Stimulated activated CD8-positive, alpha-beta memory T cell treated with anti-CD3 and anti-CD28 coated beads, Interleukin-12 subunit alpha, Interleukin-12 subunit beta, amount 100 ng/mL, for 1 hour (primary cell): ENCODE data around the gene SH3BP5.

ENCODE experiments used
- DNase-seq: peaks from one replicate; pipeline ENCODE4 v3.0.0-alpha.2; 2020; ENCODE audit warnings: low read depth

SH3BP5 gene

DNA sequence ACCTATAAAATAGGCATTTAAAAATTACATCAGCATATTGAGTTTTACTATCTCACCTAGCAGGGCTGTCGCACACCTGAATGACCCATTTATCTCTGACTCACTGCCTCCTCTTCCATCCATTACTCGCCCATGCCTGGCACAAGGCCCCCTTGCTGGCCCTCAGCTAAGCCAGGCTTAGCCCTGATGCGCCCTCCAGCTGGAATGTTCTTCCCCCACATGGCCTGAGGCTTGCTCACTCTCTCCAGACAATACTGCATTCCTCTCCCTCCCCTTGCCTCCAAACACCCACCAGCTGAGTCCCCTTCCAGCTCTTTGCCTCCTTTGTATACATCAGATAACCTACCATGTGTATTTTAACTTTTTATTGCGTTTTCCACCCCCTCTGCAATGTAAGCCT is 7.2 kb downstream of the SH3BP5 start:
- DNase-seq, result no peak

DNA sequence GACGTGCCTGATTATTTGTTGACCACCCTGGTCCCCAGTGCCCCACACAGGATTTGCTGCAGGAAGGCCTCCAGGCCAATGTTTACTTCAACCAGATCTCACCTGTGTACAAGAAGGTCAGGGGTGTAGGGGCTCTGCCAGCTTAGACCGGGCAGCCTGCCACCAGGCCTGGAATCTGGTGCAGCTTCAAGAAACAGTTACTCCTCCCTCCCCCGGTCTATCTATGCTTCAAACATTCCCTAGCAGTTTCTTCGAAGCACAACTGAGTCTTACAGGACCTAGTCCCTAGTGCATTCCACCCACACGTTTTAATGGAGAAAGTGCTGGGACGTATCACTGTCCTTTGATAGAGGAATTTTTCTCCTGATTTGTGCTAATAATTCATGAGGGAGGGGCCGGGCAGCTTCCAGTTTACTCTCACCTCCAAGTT is 8.0 kb downstream of the SH3BP5 start:
- DNase-seq, result no peak

DNA sequence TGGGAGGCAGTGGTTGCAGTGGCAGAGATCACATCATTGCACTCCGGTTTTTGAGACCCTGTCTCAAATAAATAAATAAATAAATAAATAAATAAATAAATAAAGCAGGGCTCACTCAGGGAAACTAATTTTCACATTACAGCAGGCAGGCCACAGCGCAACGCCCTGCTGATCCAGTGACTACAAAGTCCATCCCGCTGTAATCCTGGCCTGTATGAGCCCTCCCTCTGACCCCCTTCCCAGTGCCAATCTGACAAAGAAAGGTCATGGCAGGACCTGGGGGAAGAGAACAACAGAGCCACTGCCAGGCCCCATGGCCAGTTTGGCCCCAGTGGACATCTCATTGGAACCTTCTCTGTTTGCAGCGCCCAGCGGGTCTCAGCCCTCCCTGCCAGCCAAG is 9.3 kb downstream of the SH3BP5 start:
- DNase-seq, result no peak

DNA sequence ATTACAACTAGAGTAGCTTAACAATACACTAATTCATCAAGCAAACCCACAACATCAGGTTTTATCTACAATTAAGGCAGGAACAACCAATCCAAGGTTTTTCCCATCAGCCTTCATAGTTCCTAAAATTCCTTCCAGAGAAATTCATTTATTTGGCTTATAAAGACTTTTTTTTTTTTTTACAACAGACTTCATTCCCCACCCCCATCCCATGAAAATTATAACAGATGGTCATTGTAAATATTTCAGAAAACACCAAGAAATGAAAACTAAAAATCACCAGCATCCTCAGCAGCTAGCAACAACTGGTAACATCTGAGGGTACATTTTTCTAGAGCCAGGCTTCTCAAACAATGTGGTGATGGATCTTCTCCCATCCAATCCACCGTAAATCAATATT is 11.0 kb downstream of the SH3BP5 start:
- no peak for DNase-seq

DNA sequence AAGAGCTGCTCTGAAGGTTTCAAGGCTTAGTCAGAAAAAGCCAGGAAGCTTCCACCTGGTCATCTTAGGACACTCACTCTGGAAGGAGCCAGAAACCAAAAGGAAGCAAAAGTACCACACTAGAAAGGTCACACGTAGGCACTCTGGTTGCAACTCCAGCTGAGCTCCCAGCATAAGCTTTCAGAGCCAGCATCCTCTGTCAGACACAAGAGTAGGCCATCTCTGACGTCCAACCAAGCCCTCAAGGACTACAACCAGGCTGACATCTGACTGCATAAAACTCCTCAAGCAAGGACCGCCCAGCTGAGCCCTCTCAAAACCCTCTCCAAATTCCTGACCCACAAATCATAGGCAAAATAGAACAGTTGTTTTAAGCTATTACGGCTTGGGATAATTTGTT is 12.8 kb downstream of the SH3BP5 start:
- DNase-seq, result no peak

DNA sequence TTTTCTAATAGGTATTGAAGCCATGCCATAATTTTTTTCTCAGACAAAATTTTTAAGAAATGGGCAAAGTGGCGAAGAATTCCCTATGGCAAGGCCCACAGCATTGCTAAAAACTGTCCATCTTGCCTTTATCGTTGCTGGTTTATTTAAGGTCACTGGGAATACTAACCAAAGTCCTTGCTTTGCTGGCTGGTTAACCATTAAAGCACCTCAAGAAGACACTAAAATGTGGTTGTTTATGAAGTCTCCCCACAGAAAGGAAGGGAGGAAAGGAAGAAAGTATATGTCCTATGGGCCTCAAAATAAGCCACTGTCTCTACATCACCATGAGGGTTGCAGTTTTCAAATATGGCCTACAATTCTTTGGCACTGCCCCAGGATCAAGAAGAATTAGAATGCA is 13.2 kb downstream of the SH3BP5 start:
- no peak for DNase-seq

DNA sequence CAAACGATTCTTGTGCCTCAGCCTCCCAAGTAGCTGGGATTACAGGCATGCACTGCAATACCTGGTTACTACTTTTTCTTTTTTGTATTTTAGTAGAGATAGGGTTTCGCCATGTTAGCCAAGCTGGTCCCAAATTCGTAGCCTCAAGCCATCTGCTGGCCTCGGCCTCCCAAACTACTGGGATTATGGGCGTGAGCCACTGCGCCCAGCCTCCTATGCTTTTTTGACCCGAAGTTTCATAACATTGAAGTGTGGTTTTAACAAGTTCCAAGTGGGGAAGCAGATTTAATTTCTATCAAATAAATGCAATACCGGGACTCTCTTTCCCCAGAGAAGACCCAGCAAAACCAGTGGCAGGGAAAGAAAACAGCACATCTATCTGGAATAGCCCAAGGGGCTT is 13.7 kb downstream of the SH3BP5 start:
- no peak for DNase-seq

DNA sequence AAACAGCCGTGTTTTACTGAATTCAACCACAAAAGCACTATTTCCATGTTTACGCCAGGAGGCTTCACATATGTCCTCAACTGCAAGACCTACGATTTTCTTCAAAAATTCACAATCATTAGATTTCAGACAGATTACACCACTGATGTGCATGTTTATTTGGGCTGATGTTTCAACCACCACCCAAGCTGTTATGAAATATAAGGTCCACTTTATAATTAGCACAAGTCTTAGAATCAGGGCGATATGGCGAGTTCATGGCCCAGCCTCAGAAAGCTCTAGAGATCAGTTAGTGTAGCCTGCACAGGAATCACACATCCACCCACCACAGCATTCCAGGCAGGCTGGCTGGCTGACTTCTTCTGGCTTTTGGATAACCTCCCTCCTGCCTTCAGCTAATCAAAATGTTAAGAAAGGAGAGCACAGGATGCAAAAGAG is 15.4 kb downstream of the SH3BP5 start:
- no peak for DNase-seq

DNA sequence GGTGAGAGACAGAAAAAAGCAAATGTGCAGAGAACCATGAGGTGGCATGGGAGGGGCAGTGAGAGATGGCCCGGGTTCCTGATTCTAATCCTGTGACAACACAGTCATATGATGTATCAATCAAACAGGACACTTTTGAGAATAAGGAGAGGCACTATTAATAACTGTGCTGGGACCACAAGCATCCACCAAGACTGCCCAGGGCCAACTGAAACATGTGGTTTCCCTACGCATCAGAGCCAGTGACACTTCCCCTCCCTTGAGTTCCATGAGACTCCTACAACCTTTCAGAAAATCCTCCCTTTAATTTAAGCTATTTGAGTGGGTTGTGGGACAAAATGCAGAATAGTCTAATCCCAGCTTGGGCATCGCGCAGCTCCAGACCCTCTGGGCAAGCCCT is 17.4 kb downstream of the SH3BP5 start:
- no peak for DNase-seq

DNA sequence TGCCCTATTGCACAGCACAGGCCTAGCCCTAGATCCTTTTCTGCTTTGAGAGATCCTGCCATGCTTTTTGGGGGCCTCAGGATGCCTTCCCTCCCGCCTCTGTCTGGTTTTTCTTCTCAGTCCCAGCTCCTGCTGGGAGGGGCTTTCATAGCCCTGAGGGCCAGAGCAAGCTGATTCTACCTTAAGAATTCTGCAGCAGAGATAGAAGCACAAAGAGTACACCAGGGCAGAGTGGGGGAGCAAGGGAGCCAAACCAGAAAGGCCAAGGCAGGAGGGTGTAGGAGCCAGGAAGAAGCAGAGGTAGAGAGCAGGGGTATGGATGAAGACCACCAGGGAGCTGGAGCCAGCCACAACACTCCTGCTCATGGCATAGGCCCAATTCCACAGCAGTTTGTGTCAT is 18.1 kb downstream of the SH3BP5 start:
- no peak for DNase-seq

DNA sequence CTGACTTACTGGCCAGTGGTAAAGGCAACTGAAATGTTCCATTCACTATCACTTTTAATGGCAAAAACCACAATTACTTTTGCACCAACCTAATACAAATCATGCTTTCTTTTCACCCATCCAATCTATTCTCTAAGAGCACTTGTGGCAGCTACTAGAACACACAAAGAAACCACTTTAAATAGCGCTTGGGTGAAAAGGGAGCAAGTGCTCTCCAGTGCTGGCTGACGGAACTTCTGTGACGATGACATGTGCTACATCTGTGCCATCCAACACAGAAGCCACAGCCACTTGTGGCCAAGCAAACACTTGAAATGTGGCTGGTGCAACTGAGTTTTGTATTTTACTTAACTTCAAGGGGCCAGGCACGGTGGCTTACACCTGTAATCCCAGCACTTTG is 18.9 kb downstream of the SH3BP5 start:
- DNase-seq, result no peak

DNA sequence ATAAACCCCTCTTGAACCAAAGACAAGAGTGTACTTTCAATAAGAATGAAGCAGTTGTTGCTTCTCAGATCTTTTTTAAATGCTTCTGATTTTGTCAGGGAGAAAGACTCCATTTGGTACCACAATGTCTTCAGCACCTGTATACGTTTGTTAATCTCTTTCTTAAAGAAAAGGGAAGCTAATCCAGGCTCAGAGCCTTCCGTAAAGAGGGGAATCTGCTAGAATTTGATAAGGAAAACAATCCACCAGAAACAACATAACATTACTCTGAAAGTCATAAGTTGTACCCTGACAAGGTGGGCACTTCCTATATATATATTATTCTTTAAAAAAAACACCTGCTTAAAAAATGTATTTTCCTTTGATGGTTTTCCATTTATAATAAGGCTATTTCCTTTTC is 19.8 kb downstream of the SH3BP5 start:
- no peak for DNase-seq

DNA sequence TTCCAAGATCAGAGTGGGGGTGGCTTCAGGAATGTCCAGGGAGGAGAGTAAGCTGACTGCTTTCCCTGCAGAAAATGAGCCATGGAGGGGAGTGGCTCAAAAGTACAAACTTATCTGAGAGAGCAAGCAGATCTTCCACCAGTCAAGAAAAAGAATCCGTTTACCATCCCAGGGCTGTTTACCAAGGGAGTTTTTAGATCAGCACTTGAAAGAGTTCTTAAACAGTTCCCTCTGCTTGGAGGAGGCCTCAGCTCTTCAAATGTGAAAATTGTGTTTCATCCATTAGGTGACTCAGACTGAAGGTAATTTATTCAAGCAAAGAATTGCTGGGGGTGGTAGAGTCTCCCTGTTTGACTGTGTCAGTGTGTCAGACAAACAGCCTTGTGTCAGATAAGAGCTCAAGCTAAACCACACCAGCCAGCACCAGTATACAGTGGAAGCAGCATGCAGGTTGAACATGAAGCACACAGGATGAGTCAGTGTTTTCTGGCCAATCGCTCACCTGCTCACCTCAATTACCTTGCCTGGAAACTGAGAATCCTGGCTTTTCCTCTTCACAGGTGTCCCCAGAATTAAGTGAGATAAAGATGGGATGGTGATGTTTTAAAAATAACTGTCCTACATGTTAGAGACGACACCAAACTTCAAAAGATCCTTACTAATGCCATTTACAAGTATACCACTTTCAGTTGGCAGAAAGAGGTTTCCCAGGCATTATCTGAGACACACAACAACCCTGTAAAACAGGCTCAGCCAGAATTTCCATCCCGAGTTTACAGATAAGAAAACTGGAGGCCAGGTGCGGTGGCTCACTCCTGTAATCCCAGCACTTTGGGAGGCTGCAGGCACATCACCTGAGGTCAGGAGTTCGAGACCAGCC is 21.7 kb downstream of the SH3BP5 start:
- DNase-seq, result no peak

DNA sequence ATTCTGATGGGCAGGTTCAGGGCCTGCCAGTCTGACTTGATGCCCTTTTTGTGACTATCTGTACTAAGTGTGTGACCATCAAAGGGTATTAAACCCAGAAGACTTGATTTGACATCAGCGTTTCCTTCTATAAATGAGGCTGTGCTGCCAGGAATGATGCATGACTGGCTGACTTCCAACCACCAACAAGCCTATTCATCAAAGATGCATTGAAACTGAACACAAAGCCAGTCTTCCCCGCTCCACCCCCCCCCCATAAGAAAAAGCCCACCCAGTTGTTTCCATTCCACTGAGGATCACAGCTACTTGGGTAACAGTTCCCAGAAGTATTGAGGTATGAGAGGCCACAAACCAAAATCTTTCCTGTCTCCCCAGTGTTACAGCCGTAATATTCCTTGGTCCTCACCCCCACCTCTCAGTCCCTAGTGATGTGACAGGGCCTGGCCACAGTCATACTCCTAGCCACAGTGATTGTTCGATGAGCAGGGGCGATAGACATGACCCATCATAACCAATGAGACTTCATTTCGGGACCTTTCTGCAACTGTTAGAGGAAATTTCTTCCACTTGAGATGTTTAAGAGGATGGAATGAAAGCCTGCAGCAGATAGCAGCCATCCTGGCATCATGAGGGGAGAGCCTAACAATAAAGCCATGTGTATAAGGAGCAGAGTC is 22.6 kb downstream of the SH3BP5 start:
- no peak for DNase-seq

DNA sequence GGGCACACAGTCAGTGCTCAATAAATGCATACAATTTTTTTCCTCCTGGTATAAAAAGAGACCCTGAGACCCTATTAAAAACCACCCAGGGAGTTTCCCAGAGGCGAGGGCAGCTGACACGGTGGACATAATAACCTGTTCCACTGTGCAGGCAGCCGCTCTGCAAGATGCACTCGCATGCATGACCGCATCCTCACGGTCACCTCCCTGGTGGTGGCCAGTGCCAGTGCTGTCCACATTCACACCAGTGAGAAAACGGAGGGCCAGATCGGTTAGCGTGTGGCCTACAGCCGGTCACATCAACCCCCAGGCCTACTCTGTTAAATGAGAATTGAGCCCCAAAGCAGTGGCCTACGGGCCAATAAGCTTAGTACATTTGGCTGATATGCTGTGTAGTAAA is 24.8 kb downstream of the SH3BP5 start:
- no peak for DNase-seq

DNA sequence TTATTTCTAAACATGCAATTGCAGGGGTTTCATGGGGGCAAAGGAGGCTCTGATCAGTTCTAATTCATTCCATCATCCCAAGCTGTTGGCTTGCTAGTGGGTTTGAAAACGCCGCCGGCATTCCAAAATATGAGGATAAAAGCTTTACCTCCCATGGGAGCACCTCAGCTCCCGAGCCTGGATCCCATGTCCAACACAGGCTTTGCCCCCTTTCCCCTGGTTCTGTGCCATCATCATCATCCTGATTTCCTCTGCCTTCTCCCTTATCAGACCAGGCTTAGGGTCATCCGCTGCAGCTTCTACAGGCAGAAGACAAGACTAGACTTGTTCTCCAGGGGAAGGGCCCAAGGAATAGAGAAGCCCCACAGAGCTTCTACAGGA is 25.4 kb downstream of the SH3BP5 start:
- DNase-seq, result no peak

DNA sequence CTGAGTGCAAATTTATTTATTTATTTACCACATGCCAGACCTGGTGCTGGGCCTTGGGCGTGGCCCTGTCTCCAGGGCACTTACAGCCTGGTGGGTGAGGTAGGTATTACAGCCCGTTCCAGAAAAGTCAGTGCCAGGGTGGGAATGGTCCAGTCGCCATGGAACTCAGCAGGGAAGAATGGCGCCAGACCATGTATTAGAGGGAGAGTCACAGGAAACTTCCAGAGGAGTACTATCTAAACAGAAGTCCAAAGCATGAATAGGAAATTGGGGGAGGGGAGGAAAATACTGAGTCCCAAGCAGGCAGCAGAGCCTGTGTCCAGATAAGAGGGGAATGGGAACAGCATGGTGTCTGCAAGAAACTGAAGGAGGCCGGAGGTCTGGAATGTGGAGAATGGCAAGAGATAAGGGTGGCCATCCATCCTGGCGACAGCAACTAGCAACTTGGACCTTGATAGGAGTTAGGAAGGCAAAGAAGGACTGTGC is 27.0 kb downstream of the SH3BP5 start:
- DNase-seq, result no peak

DNA sequence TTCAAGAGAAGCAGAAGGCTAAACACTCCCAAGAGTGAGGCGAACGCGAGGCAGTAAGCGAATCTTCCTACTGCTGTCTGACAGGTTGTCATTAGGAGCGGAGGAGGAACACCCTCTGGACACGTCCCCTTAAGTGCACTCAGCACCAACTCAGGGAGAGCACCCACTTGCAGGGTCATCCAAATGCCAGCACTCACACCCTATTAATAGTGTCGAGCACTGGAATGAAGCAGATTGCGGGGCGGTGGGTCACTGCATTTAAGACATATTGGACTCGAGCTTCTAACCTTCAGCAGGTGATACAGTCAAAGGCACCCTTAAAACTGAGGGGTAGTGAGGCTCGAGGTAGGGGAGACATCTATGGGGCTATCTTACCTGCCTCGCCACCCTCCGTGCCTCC is 28.7 kb downstream of the SH3BP5 start:
- no peak for DNase-seq

DNA sequence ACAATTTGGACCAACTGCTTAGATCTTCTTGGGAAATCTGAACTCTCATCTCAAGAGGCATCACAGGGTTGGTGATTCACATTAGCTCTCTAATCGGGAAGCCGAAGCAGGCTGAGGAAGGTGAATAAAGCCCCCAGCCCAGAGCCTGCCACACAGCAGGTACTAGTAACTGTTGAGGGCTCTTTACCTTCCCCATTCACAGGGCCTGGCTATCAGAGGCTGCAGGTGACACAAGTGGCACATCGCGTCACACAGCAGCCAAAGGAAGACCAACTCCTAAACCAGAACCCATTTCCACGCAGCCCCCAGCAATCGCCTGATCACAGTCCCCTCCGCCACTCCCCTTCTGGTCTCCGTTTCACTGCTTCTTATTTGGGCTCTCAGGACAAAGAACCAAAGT is 29.2 kb downstream of the SH3BP5 start:
- no peak for DNase-seq

DNA sequence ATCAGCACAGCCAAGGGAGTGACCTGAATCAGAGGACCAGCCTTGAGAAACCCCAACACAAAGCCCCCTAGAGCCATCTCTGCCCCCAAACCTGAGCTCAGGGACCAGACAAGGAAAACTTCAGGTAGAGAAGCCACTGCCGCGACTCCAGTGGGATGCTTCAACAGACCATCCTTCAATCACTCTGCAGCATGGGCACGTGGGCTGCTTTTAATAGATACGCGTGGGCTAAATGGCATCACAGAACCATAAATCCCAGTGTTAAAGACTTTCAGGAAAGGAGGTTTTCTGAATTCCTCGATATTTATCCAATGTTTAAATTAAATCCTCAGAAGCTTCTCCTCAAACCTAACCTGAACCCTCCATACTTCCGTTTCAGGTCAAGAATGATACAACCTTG is 30.6 kb downstream of the SH3BP5 start:
- DNase-seq, result no peak

DNA sequence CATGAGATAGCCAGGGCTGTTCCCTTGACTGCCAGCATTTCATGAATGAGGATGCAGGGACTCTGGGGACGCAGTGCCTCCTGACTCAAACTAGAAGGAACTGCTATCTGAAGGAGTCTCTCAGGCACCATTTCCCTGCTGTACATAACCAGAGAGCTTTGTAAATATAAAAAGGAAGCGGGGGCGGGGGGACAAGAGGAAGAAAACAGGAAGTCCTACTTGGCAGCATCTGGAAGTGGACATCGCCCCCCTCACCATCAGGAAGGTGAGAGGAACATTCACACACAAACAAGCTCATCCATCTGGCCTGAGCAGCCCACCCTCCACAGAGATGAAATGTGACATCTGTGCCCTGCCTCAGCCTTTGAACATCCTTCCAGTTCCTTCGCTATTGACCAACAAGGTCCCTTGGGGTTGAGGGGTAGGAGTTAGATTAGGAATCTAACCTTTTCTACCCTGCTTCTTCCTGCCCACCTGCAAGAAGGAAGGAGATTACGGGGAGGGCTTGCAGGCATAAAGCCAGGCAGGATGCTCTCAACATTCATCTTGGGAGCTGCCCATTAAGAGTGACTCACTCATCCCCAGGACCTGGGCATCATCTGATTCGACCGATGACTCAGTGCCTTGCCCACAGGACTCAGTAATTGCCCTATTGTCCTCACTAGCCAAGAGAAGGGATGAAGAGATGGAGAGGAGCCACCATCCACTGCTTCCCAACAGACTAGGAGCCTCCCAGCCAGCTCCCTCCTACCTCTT is 31.9 kb downstream of the SH3BP5 start:
- no peak for DNase-seq

DNA sequence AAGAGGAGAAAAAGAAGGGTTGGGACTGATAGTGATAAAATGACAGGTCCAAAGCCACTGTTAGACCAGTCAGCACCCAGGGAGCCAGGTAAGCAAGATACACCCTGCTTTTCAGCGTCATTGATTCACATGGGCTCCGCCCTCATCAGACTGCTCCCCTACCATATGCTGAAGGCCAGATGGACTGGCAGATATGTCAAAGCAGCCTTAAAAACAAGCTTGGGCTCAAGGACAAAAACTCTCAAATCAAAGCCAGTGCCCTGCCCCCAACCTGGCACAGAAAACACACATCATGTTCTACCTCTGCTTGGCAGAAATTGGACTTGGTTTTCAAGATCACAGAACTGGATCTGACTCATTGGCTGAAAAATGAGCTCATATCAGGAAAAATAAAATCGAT is 33.4 kb downstream of the SH3BP5 start:
- no peak for DNase-seq

DNA sequence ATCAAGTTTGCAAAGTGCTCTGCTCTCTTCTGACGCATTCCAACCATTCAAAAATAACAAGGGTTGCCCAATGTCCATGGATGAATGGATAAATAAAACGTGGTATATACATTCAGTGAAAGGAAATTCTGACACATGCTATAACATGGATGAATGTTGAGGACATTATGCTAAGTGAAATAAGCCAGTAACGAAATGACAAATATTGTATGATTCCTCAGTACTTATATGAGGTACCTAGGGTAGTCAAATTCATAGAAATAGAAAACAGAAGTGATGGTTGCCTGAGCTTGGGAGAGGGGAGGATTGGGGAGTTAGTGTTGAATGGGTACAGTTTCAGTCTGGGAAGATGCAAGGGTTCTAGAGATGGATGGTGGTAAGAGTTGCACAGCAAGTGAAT is 33.9 kb downstream of the SH3BP5 start:
- DNase-seq, result no peak
